A673 (cell line): Measurements from ENCODE around the gene ZC3HAV1.

Experiments
- CTCF ChIP-seq: fragments of 300-800, 200-600 bp; sonication (generic); conservative IDR thresholded peaks from 2 replicates; pipeline ENCODE4 v1.5.1; 2017; ENCODE audit warnings: low read depth, mild to moderate bottlenecking, antibody characterized with exemption, low read length, moderate library complexity, mixed read lengths
- EZH2 ChIP-seq: fragments of 200-600 bp; sonication (generic); IDR thresholded peaks from 2 replicates; pipeline ENCODE4 v1.6.1; 2017; ENCODE audit warnings: borderline replicate concordance, low read depth, mild to moderate bottlenecking, mixed read lengths, antibody characterized with exemption, low read length; ENCODE audit not compliant: poor library complexity, severe bottlenecking

- TF ChIP-seq CTCF (no peak), EZH2 (no peak)
These were observed 80.2 kb downstream of the ZC3HAV1 start for GRCh38 chr7:139029353-139029752.
